DOHH2 (cell line): ENCODE results near the gene TREX2.

Experiments
- CTCF ChIP-seq: fragments of 200-600 bp; sonication (generic); IDR thresholded peaks from one replicate; pipeline ENCODE4 v1.5.1; 2014; ENCODE audit warnings: antibody characterized with exemption, mild to moderate bottlenecking, low read depth, low read length; ENCODE audit not compliant: poor library complexity, severe bottlenecking
- EZH2phosphoT487 ChIP-seq: fragments of 200-600 bp; sonication (generic); IDR thresholded peaks from 2 replicates; pipeline ENCODE4 v1.6.1; 2017; ENCODE audit warnings: borderline replicate concordance, mild to moderate bottlenecking, antibody characterized with exemption, low read length, moderate library complexity, mixed read lengths

DNA sequence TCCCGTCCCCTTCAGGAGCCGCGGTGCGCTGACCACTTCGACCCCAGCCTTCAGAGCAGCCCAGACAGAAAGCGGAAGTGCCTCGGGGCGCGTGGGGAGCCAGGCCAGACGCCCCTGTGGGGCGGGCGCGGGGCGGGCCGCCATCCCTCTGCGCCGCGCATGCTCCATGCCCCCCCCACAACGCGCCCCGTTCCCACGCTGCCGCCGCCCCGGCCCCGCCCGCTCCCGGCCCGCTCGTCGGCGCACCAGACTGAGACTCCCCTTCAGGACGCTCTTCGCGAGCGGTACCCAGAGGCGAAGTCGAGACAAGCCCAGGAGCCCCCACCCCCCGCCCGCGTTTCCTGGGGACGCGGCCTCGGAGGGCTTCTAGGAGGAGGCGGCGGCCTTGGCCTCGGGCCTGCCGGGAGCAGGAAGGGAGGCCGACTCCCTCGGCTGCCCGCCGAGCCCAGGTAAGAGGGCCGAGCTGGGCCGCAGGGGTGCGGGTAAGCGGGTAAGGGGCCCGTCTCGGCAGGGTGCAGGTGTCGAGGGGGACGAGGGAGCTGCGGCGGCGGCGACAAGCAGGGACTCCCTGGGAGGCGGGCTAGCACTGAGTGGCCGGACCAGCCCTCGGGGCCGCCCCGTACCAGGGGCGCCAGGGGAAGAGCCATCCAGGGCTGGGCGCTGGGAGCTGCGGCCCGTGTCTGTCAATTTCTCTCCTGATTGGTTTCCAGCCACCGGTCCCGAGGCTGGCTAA lies 34.4 kb downstream of the TREX2 start, which contains the start of gene ZFP92:
- TF ChIP-seq CTCF, result no peak
- no peak for TF ChIP-seq EZH2phosphoT487
